ENCODE data around the gene LASP1. TPM values are rescaled to one million over a fixed set of nuclear protein-coding genes. Genes with fewer than 3 reads are reported as not detected.
"Not testable (repeated sequence)": the region's sequence is repeated elsewhere in the genome, so short reads cannot be mapped to it uniquely, and the experiment has no call there.

The LASP1 gene
- polyA plus RNA-seq, 2 donors, result 26.5 to 33.0 TPM

DNA sequence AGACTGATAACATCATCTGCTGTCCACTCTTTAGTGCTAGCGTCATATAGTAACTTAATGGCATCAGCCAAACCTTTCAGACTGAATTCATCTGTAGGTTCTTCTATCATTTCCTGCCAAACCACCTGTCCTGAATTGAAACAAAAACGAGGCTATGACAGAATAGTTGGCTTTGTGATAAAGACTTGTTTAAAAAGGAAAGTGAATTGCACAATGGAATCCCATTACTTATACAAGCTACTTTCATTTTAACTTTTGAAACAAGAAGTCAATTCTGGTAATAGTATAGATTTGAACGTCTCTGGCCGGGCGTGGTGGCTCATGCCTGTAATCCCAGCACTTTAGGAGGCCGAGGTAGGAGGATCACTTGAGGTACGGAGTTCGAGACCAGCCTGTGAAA is 73.7 kb downstream of the LASP1 start:
- no peaks in the 10 kb centered on the region for H3K36me3 ChIP-seq (ENCODE audit: control insufficient read depth in 2 of 2, insufficient read depth in 2 of 2, low read length in 1 of 2)
- no peak overlapping the region for H3K4me3 ChIP-seq (ENCODE audit: low read depth in 1 of 2, low read length in 2 of 2)
- H3K27ac ChIP-seq (ENCODE audit: low read depth in 2 of 2, low read length in 1 of 2), result no peak overlapping the region
- WGBS, 2 donors, result 57 to 62% methylated on average over 8 of the region's 8 CpGs
- no peaks in the 10 kb centered on the region for H3K4me1 ChIP-seq (ENCODE audit: control insufficient read depth in 2 of 2, insufficient read depth in 2 of 2, low read length in 1 of 2)
- H3K9me3 ChIP-seq (ENCODE audit: control insufficient read depth in 2 of 2, insufficient read depth in 1 of 2, low read depth in 1 of 2, low read length in 1 of 2), result no peaks in the 10 kb centered on the region
- no peaks in the 10 kb centered on the region for H3K27me3 ChIP-seq (ENCODE audit: control insufficient read depth in 1 of 2, insufficient read depth in 2 of 2, low read length in 2 of 2)

DNA sequence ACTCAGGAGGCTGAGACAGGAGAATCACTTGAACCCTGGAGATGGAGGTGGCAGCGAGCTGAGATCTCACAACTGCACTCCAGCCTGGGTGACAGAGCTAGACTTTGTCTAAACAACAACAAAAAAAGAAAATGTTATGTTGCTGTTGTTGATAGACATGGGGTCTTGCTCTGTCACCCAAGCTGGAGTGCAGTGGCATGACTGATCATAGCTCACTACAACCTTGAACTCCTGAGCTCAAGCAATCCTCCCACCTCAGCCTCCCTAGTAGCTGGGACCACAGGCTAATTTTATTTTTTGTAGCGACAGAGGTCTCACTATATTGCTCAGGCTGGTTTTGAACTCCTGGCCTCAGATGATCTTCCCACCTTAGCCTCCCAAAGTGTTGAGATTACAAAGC is 77.3 kb downstream of the LASP1 start:
- WGBS, 2 donors, result 92% methylated on average over 2 of the region's 2 CpGs
- Histone ChIP-seq H3K27me3 (ENCODE audit: control insufficient read depth in 1 of 2, insufficient read depth in 2 of 2, low read length in 2 of 2) (no peaks in the 10 kb centered on the region), H3K4me1 (ENCODE audit: control insufficient read depth in 2 of 2, insufficient read depth in 2 of 2, low read length in 1 of 2) (no peaks in the 10 kb centered on the region), H3K36me3 (ENCODE audit: control insufficient read depth in 2 of 2, insufficient read depth in 2 of 2, low read length in 1 of 2) (no peaks in the 10 kb centered on the region), H3K27ac (ENCODE audit: low read depth in 2 of 2, low read length in 1 of 2) (no peak overlapping the region), H3K4me3 (ENCODE audit: low read depth in 1 of 2, low read length in 2 of 2) (no peak overlapping the region), H3K9me3 (ENCODE audit: control insufficient read depth in 2 of 2, insufficient read depth in 1 of 2, low read depth in 1 of 2, low read length in 1 of 2) (no peaks in the 10 kb centered on the region)

DNA sequence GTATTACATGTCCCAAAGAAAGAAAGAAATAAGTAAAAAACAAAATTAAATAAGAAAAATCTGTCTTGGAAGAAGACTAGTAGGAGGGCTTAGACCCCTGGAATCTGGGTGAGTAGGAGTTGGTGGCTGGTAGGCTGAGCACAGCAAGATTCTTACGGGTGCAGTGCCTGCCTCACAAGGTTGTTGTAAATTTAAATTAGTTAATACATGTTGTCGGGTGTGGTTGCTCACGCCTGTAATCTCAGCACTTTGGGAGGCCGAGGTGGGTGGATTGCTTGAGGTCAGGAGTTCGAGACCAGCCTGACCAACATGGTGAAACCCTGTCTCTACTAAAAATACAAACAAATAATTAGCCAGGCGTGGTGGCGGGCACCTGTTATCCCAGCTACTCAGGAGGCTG is 83.9 kb downstream of the LASP1 start:
- H3K27me3 ChIP-seq (ENCODE audit: control insufficient read depth in 1 of 2, insufficient read depth in 2 of 2, low read length in 2 of 2); H3K9me3 ChIP-seq (ENCODE audit: control insufficient read depth in 2 of 2, insufficient read depth in 1 of 2, low read depth in 1 of 2, low read length in 1 of 2); H3K36me3 ChIP-seq (ENCODE audit: control insufficient read depth in 2 of 2, insufficient read depth in 2 of 2, low read length in 1 of 2); H3K4me3 ChIP-seq (ENCODE audit: low read depth in 1 of 2, low read length in 2 of 2); H3K27ac ChIP-seq (ENCODE audit: low read depth in 2 of 2, low read length in 1 of 2); H3K4me1 ChIP-seq (ENCODE audit: control insufficient read depth in 2 of 2, insufficient read depth in 2 of 2, low read length in 1 of 2): not testable (repeated sequence)
- 88% methylated on average over 7 of the region's 7 CpGs for WGBS, 2 donors

- H3K4me3 ChIP-seq (ENCODE audit: low read depth in 1 of 2, low read length in 2 of 2), result no peak overlapping the region
- WGBS, 2 donors, result 2 to 4% methylated on average over 1 of the region's 1 CpG
- H3K9me3 ChIP-seq (ENCODE audit: control insufficient read depth in 2 of 2, insufficient read depth in 1 of 2, low read depth in 1 of 2, low read length in 1 of 2), result no peaks in the 10 kb centered on the region
- H3K4me1 ChIP-seq (ENCODE audit: control insufficient read depth in 2 of 2, insufficient read depth in 2 of 2, low read length in 1 of 2), result no peaks in the 10 kb centered on the region
- H3K36me3 ChIP-seq (ENCODE audit: control insufficient read depth in 2 of 2, insufficient read depth in 2 of 2, low read length in 1 of 2), result no peaks in the 10 kb centered on the region
- H3K27ac ChIP-seq (ENCODE audit: low read depth in 2 of 2, low read length in 1 of 2), result no peak overlapping the region
- H3K27me3 ChIP-seq (ENCODE audit: control insufficient read depth in 1 of 2, insufficient read depth in 2 of 2, low read length in 2 of 2), result no peaks in the 10 kb centered on the region
Observed at GRCh38 chr17:38958326-38958725, 88.5 kb downstream of the LASP1 start.

DNA sequence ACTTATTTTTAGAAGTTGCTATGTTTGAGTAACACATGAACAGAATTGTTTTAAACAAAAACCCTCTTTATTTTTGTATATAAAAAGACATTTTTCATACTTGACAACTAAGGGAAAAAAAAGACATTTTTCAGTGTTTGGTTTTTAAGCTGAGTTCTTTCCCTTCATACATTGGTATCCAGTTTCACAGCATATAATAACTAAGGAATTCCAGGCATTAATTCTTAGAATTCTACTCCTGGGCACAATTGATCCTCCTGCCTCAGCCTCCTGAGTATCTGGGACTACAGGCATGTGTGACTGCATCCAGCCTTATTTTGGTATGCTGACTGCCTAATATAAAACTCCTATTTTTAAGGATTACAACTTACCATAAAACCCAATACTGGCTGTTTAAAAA is 88.9 kb downstream of the LASP1 start:
- H3K27me3 ChIP-seq (ENCODE audit: control insufficient read depth in 1 of 2, insufficient read depth in 2 of 2, low read length in 2 of 2), result no peaks in the 10 kb centered on the region
- no peaks in the 10 kb centered on the region for H3K4me1 ChIP-seq (ENCODE audit: control insufficient read depth in 2 of 2, insufficient read depth in 2 of 2, low read length in 1 of 2)
- H3K4me3 ChIP-seq (ENCODE audit: low read depth in 1 of 2, low read length in 2 of 2), result no peak overlapping the region
- H3K36me3 ChIP-seq (ENCODE audit: control insufficient read depth in 2 of 2, insufficient read depth in 2 of 2, low read length in 1 of 2), result no peaks in the 10 kb centered on the region
- no peak overlapping the region for H3K27ac ChIP-seq (ENCODE audit: low read depth in 2 of 2, low read length in 1 of 2)
- no peaks in the 10 kb centered on the region for H3K9me3 ChIP-seq (ENCODE audit: control insufficient read depth in 2 of 2, insufficient read depth in 1 of 2, low read depth in 1 of 2, low read length in 1 of 2)

GRCh38 chr17:38959508-38959907 is 89.7 kb downstream of the LASP1 start:
- no peak overlapping the region for H3K4me3 ChIP-seq (ENCODE audit: low read depth in 1 of 2, low read length in 2 of 2)
- H3K27me3 ChIP-seq (ENCODE audit: control insufficient read depth in 1 of 2, insufficient read depth in 2 of 2, low read length in 2 of 2), result no peaks in the 10 kb centered on the region
- H3K4me1 ChIP-seq (ENCODE audit: control insufficient read depth in 2 of 2, insufficient read depth in 2 of 2, low read length in 1 of 2), result no peaks in the 10 kb centered on the region
- 83 to 89% methylated on average over 3 of the region's 3 CpGs for WGBS, 2 donors
- no peak overlapping the region for H3K27ac ChIP-seq (ENCODE audit: low read depth in 2 of 2, low read length in 1 of 2)
- no peaks in the 10 kb centered on the region for H3K36me3 ChIP-seq (ENCODE audit: control insufficient read depth in 2 of 2, insufficient read depth in 2 of 2, low read length in 1 of 2)
- no peaks in the 10 kb centered on the region for H3K9me3 ChIP-seq (ENCODE audit: control insufficient read depth in 2 of 2, insufficient read depth in 1 of 2, low read depth in 1 of 2, low read length in 1 of 2)

DNA sequence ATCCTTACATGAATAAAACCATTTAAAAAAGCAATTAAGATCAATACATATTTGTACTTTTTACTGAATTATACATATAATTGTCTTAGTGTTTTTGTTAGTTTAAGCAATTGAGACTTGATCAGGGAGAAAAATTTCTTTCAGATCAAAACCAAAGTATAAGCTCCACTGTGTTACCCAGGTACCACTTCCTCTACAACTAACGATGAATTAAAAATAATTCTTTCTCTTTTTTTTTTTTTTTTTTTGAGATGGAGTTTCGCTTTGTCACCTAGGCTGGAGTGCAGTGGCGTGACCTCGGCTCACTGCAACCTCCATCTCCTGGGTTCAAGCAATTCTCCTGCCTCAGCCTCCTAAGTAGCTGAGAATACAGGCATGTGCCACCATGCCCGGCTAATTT is 90.5 kb downstream of the LASP1 start:
- Histone ChIP-seq H3K27me3 (ENCODE audit: control insufficient read depth in 1 of 2, insufficient read depth in 2 of 2, low read length in 2 of 2) (no peaks in the 10 kb centered on the region), H3K36me3 (ENCODE audit: control insufficient read depth in 2 of 2, insufficient read depth in 2 of 2, low read length in 1 of 2) (no peaks in the 10 kb centered on the region), H3K27ac (ENCODE audit: low read depth in 2 of 2, low read length in 1 of 2) (no peak overlapping the region), H3K9me3 (ENCODE audit: control insufficient read depth in 2 of 2, insufficient read depth in 1 of 2, low read depth in 1 of 2, low read length in 1 of 2) (no peaks in the 10 kb centered on the region), H3K4me3 (ENCODE audit: low read depth in 1 of 2, low read length in 2 of 2) (no peak overlapping the region), H3K4me1 (ENCODE audit: control insufficient read depth in 2 of 2, insufficient read depth in 2 of 2, low read length in 1 of 2) (no peaks in the 10 kb centered on the region)
- WGBS, 2 donors, result 75 to 78% methylated on average over 5 of the region's 5 CpGs

GRCh38 chr17:38961413-38961812 is 91.6 kb downstream of the LASP1 start:
- Histone ChIP-seq H3K36me3 (ENCODE audit: control insufficient read depth in 2 of 2, insufficient read depth in 2 of 2, low read length in 1 of 2) (no peaks in the 10 kb centered on the region), H3K9me3 (ENCODE audit: control insufficient read depth in 2 of 2, insufficient read depth in 1 of 2, low read depth in 1 of 2, low read length in 1 of 2) (no peaks in the 10 kb centered on the region), H3K27ac (ENCODE audit: low read depth in 2 of 2, low read length in 1 of 2) (no peak overlapping the region), H3K4me3 (ENCODE audit: low read depth in 1 of 2, low read length in 2 of 2) (no peak overlapping the region), H3K4me1 (ENCODE audit: control insufficient read depth in 2 of 2, insufficient read depth in 2 of 2, low read length in 1 of 2) (no peaks in the 10 kb centered on the region), H3K27me3 (ENCODE audit: control insufficient read depth in 1 of 2, insufficient read depth in 2 of 2, low read length in 2 of 2) (no peaks in the 10 kb centered on the region)
- 65 to 68% methylated on average over 4 of the region's 4 CpGs for WGBS, 2 donors

GRCh38 chr17:38967290-38967738 is 97.5 kb downstream of the LASP1 start, which contains the start of gene FBXO47:
Gene FBXO47, minus strand, starts transcription at chr17:38967403. Its CDS starts 4,378 bp downstream, at chr17:38963025.
- Histone ChIP-seq H3K4me3 (ENCODE audit: low read depth in 1 of 2, low read length in 2 of 2) (peak within 1 kb of the TSS in 1 of 2 donors; percentile 36), H3K27ac (ENCODE audit: low read depth in 2 of 2, low read length in 1 of 2) (peak within 1 kb of the TSS; percentile 62 to 72), H3K9me3 (ENCODE audit: control insufficient read depth in 2 of 2, insufficient read depth in 1 of 2, low read depth in 1 of 2, low read length in 1 of 2) (no peaks in the 10 kb centered on the region), H3K36me3 (ENCODE audit: control insufficient read depth in 2 of 2, insufficient read depth in 2 of 2, low read length in 1 of 2) (no peaks in the 10 kb centered on the region), H3K27me3 (ENCODE audit: control insufficient read depth in 1 of 2, insufficient read depth in 2 of 2, low read length in 2 of 2) (no peaks in the 10 kb centered on the region), H3K4me1 (ENCODE audit: control insufficient read depth in 2 of 2, insufficient read depth in 2 of 2, low read length in 1 of 2) (no peaks in the 10 kb centered on the region)
- 9 to 15% methylated on average over 21 of the region's 21 CpGs for WGBS, 2 donors

DNA sequence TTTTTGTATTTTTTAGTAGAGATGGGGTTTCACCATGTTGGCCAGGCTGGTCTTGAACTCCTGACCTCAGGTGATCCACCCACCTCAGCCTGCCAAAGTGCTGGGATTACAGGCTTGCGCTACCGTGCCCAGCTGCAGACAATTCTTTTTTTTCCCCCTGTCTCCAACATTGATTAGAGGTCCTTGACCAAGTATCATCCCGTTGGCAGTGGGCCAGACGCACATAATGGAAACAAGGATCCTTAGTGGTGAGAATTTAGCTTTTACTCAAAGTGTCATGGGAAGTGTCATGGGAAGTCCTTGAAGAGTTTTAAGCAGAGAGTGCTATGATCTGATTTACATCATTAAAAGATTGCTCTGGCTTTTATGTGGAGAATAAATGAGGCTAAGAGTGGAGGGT is 99.4 kb downstream of the LASP1 start:
- Histone ChIP-seq H3K4me1 (ENCODE audit: control insufficient read depth in 2 of 2, insufficient read depth in 2 of 2, low read length in 1 of 2) (no peaks in the 10 kb centered on the region), H3K36me3 (ENCODE audit: control insufficient read depth in 2 of 2, insufficient read depth in 2 of 2, low read length in 1 of 2) (no peaks in the 10 kb centered on the region), H3K27ac (ENCODE audit: low read depth in 2 of 2, low read length in 1 of 2) (no peak overlapping the region), H3K27me3 (ENCODE audit: control insufficient read depth in 1 of 2, insufficient read depth in 2 of 2, low read length in 2 of 2) (no peaks in the 10 kb centered on the region), H3K9me3 (ENCODE audit: control insufficient read depth in 2 of 2, insufficient read depth in 1 of 2, low read depth in 1 of 2, low read length in 1 of 2) (no peaks in the 10 kb centered on the region), H3K4me3 (ENCODE audit: low read depth in 1 of 2, low read length in 2 of 2) (no peak overlapping the region)
- WGBS, 2 donors, result 62 to 66% methylated on average over 4 of the region's 4 CpGs
